ENCODE data around the gene CARM1. TPM values are rescaled to one million over a fixed set of nuclear protein-coding genes. Genes with fewer than 3 reads are reported as not detected.

The CARM1 gene
- total RNA-seq, 1 experiment from 2014 or later = 103 TPM

GRCh38 chr19:10923260-10924112 lies 52.1 kb downstream of the CARM1 start:
- Histone ChIP-seq H3K9ac (ENCODE audit: low read length) (no peak overlapping the region), H3K9me2 (ENCODE audit: insufficient read depth) (no peaks in the 10 kb centered on the region), H3K79me2 (ENCODE audit: insufficient read depth, low read length) (peaks cover 13% of the 10 kb centered on the region), H3K4me3 (replicated peaks in 1 of 2; ENCODE audit: low read depth in 1 of 2, low read length in 2 of 2) (no peak overlapping the region), H3K4me1 (ENCODE audit: control insufficient read depth in 1 of 2, insufficient read depth in 2 of 2, low read length in 2 of 2) (peaks cover 5 to 8% of the 10 kb centered on the region in 2 experiments), H3K27ac (ENCODE audit: low read depth, low read length) (no peak overlapping the region; the same call in 1 of the 2 replicates), H2AFZ (ENCODE audit: low read depth, low read length, poor library complexity, severe bottlenecking) (no peak overlapping the region), H3K27me3 (ENCODE audit: insufficient read depth, low read length) (no peaks in the 10 kb centered on the region), H4K20me1 (ENCODE audit: insufficient read depth) (no peaks in the 10 kb centered on the region), H3K9me3 (ENCODE audit: control insufficient read depth in 1 of 2, insufficient read depth in 1 of 2, low read depth in 1 of 2, low read length in 2 of 2) (no peaks in the 10 kb centered on the region), H3K4me2 (ENCODE audit: low read length) (no peak overlapping the region), H3K36me3 (ENCODE audit: control insufficient read depth in 1 of 2, insufficient read depth in 2 of 2, low read length in 2 of 2) (peaks cover 12 to 21% of the 10 kb centered on the region in 2 experiments; a peak in 3 of 4 replicates)
- intact Hi-C loops (cut with micrococcal nuclease) = no loop called here
- no TSS peak for BruUV-seq (replicated peaks)
- ChIA-PET CTCF (no interaction called here), RAD21 (ENCODE audit: low non-redundant PET in 1 of 2, low total read pairs in 2 of 2, uncharacterized antibody in 2 of 2, unreplicated experiment in 2 of 2) (no interaction called here), POLR2A (no interaction called here)
- TF ChIP-seq CEBPB (IDR thresholded peaks at IDR 0.05; ENCODE audit: low read depth) (no peak), POLR2AphosphoS5 (IDR thresholded peaks at IDR 0.05; ENCODE audit: low read depth, low read length) (0 out of 2 replicates have a peak, but pooled peaks have one; percentile 12), SP1 (IDR thresholded peaks at IDR 0.05; ENCODE audit: low read depth) (no peak)
- no peak for DNase-seq (ENCODE audit: low read depth, low spot score)
- no peak for ATAC-seq

GRCh38 chr19:10924597-10924996 lies 53.2 kb downstream of the CARM1 start:
- DNase-seq (ENCODE audit: low read depth, low spot score) (no peak), ATAC-seq (no peak)
- H3K4me2 ChIP-seq (ENCODE audit: low read length) = no peak overlapping the region
- no peak overlapping the region for H2AFZ ChIP-seq (ENCODE audit: low read depth, low read length, poor library complexity, severe bottlenecking)
- peaks cover 7 to 11% of the 10 kb centered on the region in 2 experiments for H3K4me1 ChIP-seq (ENCODE audit: control insufficient read depth in 1 of 2, insufficient read depth in 2 of 2, low read length in 2 of 2)
- ChIA-PET POLR2A (no interaction called here), CTCF (no interaction called here), RAD21 (ENCODE audit: low non-redundant PET in 1 of 2, low total read pairs in 2 of 2, uncharacterized antibody in 2 of 2, unreplicated experiment in 2 of 2) (no interaction called here)
- peaks cover 12 to 15% of the 10 kb centered on the region in 2 experiments; a peak in 3 of 4 replicates for H3K36me3 ChIP-seq (ENCODE audit: control insufficient read depth in 1 of 2, insufficient read depth in 2 of 2, low read length in 2 of 2)
- no peaks in the 10 kb centered on the region for H3K9me3 ChIP-seq (ENCODE audit: control insufficient read depth in 1 of 2, insufficient read depth in 1 of 2, low read depth in 1 of 2, low read length in 2 of 2)
- no TSS peak for BruUV-seq (replicated peaks)
- no peaks in the 10 kb centered on the region for H3K27me3 ChIP-seq (ENCODE audit: insufficient read depth, low read length)
- TF ChIP-seq TCF7L2 (IDR thresholded peaks at IDR 0.05; ENCODE audit: borderline replicate concordance, extremely low read depth, insufficient read depth, insufficient read length) = no peak
- TF ChIP-seq FOSL1 (IDR thresholded peaks at IDR 0.05; ENCODE audit: low read depth) = no peak
- TF ChIP-seq, protein P1, sequence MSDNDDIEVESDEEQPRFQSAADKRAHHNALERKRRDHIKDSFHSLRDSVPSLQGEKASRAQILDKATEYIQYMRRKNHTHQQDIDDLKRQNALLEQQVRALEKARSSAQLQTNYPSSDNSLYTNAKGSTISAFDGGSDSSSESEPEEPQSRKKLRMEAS (IDR thresholded peaks at IDR 0.05) = no peak
- no peak for TF ChIP-seq CEBPB (IDR thresholded peaks at IDR 0.05; ENCODE audit: low read depth)
- no peak overlapping the region for H3K9ac ChIP-seq (ENCODE audit: low read length)
- intact Hi-C loops (cut with micrococcal nuclease) = no loop called here
- H3K27ac ChIP-seq (ENCODE audit: low read depth, low read length) = no peak overlapping the region
- no peaks in the 10 kb centered on the region for H4K20me1 ChIP-seq (ENCODE audit: insufficient read depth)
- H3K9me2 ChIP-seq (ENCODE audit: insufficient read depth) = no peaks in the 10 kb centered on the region
- no peak overlapping the region for H3K4me3 ChIP-seq (replicated peaks in 1 of 2; ENCODE audit: low read depth in 1 of 2, low read length in 2 of 2)
- H3K79me2 ChIP-seq (ENCODE audit: insufficient read depth, low read length) = peaks cover 21% of the 10 kb centered on the region
